SK-N-SH (cell line): Measurements from ENCODE around the gene HSPD1.

Source experiments
- FOXJ3 ChIP-seq: sonication (generic); formaldehyde crosslinking; IDR thresholded peaks from 2 replicates; pipeline ENCODE4 v1.5.1; 2020; ENCODE audit warnings: mild to moderate bottlenecking, missing genetic modification reagents
- POLR2AphosphoS5 ChIP-seq: IDR thresholded peaks from 2 replicates; pipeline ENCODE4 v1.6.1; 2012; ENCODE audit warnings: low read depth, low read length
- TAF1 ChIP-seq: IDR thresholded peaks from 2 replicates; pipeline ENCODE4 v1.6.1; 2012; ENCODE audit warnings: low read depth, mild to moderate bottlenecking, low read length, moderate library complexity, borderline replicate concordance
- TEAD4 ChIP-seq: IDR thresholded peaks from 2 replicates; pipeline ENCODE4 v1.4.0; 2012; ENCODE audit warnings: mild to moderate bottlenecking, borderline replicate concordance; ENCODE audit not compliant: insufficient read depth
- TF ChIP-seq, protein P1 (sequence below): fragments of 200-600 bp; sonication (generic); IDR thresholded peaks from 2 replicates; pipeline ENCODE4 v1.6.1; 2017; ENCODE audit warnings: antibody characterized with exemption, mild to moderate bottlenecking, moderate library complexity
- TF ChIP-seq, protein P2 (sequence below): IDR thresholded peaks from 2 replicates; pipeline ENCODE4 v1.4.0; 2012; ENCODE audit warnings: low read depth

DNA sequence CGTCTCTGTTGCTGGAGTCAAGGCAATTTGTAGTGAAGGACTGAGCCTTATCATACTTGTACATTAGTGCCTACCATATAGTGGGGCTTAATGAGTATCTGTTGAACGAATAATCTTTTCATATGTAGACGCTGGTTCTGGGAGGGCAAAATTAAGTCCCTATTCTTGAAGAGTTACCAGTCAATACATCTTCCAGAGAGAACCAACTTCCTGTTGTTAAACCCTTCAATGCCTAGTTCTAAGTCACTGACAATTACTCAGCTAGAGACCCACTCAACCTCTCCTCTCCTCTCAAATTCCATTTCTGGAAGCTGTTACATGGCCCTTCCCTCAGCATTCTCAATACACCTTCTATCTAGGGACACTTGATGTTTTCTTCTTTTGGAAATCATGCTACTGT is 15.1 kb upstream of the HSPD1 start:
- TF ChIP-seq, protein P1, sequence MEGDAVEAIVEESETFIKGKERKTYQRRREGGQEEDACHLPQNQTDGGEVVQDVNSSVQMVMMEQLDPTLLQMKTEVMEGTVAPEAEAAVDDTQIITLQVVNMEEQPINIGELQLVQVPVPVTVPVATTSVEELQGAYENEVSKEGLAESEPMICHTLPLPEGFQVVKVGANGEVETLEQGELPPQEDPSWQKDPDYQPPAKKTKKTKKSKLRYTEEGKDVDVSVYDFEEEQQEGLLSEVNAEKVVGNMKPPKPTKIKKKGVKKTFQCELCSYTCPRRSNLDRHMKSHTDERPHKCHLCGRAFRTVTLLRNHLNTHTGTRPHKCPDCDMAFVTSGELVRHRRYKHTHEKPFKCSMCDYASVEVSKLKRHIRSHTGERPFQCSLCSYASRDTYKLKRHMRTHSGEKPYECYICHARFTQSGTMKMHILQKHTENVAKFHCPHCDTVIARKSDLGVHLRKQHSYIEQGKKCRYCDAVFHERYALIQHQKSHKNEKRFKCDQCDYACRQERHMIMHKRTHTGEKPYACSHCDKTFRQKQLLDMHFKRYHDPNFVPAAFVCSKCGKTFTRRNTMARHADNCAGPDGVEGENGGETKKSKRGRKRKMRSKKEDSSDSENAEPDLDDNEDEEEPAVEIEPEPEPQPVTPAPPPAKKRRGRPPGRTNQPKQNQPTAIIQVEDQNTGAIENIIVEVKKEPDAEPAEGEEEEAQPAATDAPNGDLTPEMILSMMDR = no peak
- TF ChIP-seq, protein P2, sequence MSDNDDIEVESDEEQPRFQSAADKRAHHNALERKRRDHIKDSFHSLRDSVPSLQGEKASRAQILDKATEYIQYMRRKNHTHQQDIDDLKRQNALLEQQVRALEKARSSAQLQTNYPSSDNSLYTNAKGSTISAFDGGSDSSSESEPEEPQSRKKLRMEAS = no peak
- TF ChIP-seq POLR2AphosphoS5 (no peak), TAF1 (no peak), FOXJ3 (CRISPR knock-in tag) (no peak), TEAD4 (no peak)
